HT1080 (cell line): ENCODE data around the gene GNPDA1. TPM values are rescaled to one million over a fixed set of nuclear protein-coding genes. Genes with fewer than 3 reads are reported as not detected.

Experiments used
- DNase-seq: peaks from one replicate; pipeline ENCODE4 v3.0.0-alpha.2; 2015; ENCODE audit warnings: low read depth
- total RNA-seq: library from RNA; depleted of rRNA; stranded (reverse); fragments of >200 nt; shearing (Covaris generic); gene quantifications from 2 replicates; pipeline ENCODE4 v1.2.3, GENCODE V29; 2014; rRNA removed

Gene GNPDA1
- total RNA-seq, 1 experiment from 2014 or later = 93.7 TPM

- peak; percentile 56 for DNase-seq
Observed at GRCh38 chr5:141958113-141958512, 54.7 kb downstream of the GNPDA1 start, which contains the start of gene PCDH12. PCDH12 (minus strand) TSS chr5:141958202; CDS start chr5:141957851, 351 bp downstream.

GRCh38 chr5:141957367-141957996 lies 55.3 kb downstream of the GNPDA1 start:
- DNase-seq = no peak

GRCh38 chr5:141954194-141954593 lies 58.6 kb downstream of the GNPDA1 start:
- DNase-seq = no peak

DNA sequence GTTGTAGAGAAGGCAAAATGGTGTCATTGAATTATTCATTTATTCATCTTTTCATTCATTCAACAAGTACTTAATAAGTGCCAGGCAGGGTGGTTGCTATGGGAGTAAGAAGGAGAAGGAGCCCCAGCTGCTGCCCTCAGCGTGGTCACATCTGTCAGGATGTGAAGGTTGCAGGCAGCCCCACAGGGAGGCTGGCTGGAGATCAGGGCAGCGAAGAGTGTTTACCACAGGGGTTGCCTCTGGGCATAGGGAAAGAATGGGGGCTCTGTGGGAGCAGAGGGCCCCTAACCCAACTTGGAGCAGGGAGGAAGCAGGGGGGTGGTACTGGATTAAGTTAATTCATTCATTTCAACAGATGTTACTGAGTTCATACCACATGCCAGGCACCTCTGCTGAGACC lies 60.8 kb downstream of the GNPDA1 start:
- no peak for DNase-seq

GRCh38 chr5:141951332-141951781 lies 61.5 kb downstream of the GNPDA1 start:
- DNase-seq = no peak

Other genes with a start within 250 kb of the GNPDA1 start
- 4.0 and 4.4 TPM in 2 replicates for gene PCDH1, start 134.6 kb downstream of the GNPDA1 start, total RNA-seq
- gene DELE1, start 89.2 kb downstream of the GNPDA1 start, total RNA-seq = 55.7 and 58.9 TPM in 2 replicates
- gene PCDH12, start 54.8 kb downstream of the GNPDA1 start, total RNA-seq = 0.14 and 0.17 TPM in 2 replicates
- 66.0 and 87.1 TPM in 2 replicates for gene RNF14, start 43.9 kb downstream of the GNPDA1 start, total RNA-seq
- 45.7 and 72.5 TPM in 2 replicates for gene NDFIP1, start 95.8 kb upstream of the GNPDA1 start, total RNA-seq